NK-92 (cell line): ENCODE measurements around the gene LOXL4.

Experiments used
- DNase-seq: peaks from one replicate; lab custom pipeline; 2025; ENCODE audit not compliant: unreplicated experiment; lab: John Stamatoyannopoulos, UW

LOXL4 gene

GRCh38 chr10:98201760-98202159 is 66.2 kb downstream of the LOXL4 start:
- no peak for DNase-seq
